Sciatic nerve (tissue), 2 donors: ENCODE data around the gene RAB13. TPM values are rescaled to one million over a fixed set of nuclear protein-coding genes. Genes with fewer than 3 reads are reported as not detected.
"Not testable (repeated sequence)": the region's sequence is repeated elsewhere in the genome, so short reads cannot be mapped to it uniquely, and the experiment has no call there.

Experiments used
- ATAC-seq: fragments of 200-7000 bp; cut with Tn5 transposase; one replicate; pipeline ENCODE4 v1.9.1; 2020; ENCODE audit warnings: mild to moderate bottlenecking, moderate library complexity
- DNase-seq: peaks from one replicate; pipeline ENCODE4 v3.0.0-alpha.2; 2020; ENCODE audit warnings: low spot score
- intact Hi-C: fragments of 100-400 bp; cut with DNase I; formaldehyde crosslinking; loops from one replicate; pipeline ENCODE4 v1.14.2; 2022
- total RNA-seq: library from RNA; stranded (reverse); fragmentation: NEBNext Ultra II Directional; extraction: Animal tissue kit (Norgen Biotek cat#: 25700); gene quantifications from one replicate; pipeline ENCODE4 v1.2.1, GENCODE V29; 2021
- donor health status: DM: no; HTN: no; CAD: no.
- donor health status: DM: no; HTN: no; CAD: no.

The RAB13 gene
- total RNA-seq, 1 donor from 2014 or later, result 90.1 TPM

DNA sequence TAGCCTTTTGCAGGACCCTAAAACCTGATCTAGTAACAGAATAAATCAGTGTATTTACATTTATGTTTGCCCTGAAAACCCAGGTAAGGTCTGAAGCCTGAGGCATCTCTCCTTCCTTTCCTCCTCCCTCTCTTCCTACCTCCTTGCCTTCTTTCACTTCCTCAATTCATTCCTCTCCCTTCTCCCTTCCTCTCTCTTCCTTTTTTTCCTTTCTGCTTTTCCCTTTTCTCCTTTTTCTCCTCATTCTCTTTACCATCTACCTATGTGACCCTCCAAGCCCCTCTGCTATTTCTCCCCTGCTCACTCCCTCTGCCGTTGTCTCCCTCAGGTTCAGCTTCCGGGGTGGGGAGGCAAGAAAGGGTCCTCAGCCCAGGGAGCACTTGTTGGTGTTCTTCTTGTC, 4.4 kb downstream of the RAB13 start:
- DNase-seq, ATAC-seq: not testable (repeated sequence)
- intact Hi-C loops, result loop anchor here (5.0 kb wide), 1 partner anchor 189 kb away; no protein-coding TSS in a partner anchor

- intact Hi-C loops, ATAC-seq, DNase-seq: not testable (repeated sequence)
Observed at GRCh38 chr1:153979091-153979490, 7.0 kb downstream of the RAB13 start.

DNA sequence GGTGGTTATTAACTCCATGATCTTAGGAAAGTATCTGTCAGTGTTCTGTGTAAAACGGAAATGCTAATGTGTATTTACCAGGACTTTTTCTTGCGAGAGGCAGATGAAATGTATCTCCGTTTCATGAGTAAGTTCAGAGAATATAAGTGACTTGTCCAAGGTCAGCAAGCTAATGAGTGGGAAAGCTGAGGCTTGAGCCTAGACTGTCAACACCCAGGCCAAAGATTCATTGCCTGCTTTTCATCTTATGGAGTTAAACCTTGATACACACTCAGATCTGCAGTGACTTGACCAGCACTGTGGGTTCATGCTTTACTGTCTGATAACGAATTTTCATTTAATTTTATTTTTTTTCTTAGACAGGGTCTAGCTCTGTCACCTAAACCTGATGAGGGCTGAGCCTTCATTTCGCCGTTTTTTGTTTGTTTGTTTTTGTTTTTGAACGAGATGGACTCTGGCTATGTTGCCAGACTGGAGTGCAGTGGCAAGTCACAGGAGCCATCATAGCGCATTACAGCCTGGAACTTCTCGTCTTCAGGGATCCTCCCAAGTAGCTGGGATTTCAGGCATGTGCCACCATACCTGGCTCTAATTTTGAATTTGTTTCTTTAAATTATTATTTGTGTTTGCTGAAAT, 7.7 kb downstream of the RAB13 start:
- intact Hi-C loops, result no loop called here
- DNase-seq, result no peak
- no peak for ATAC-seq

DNA sequence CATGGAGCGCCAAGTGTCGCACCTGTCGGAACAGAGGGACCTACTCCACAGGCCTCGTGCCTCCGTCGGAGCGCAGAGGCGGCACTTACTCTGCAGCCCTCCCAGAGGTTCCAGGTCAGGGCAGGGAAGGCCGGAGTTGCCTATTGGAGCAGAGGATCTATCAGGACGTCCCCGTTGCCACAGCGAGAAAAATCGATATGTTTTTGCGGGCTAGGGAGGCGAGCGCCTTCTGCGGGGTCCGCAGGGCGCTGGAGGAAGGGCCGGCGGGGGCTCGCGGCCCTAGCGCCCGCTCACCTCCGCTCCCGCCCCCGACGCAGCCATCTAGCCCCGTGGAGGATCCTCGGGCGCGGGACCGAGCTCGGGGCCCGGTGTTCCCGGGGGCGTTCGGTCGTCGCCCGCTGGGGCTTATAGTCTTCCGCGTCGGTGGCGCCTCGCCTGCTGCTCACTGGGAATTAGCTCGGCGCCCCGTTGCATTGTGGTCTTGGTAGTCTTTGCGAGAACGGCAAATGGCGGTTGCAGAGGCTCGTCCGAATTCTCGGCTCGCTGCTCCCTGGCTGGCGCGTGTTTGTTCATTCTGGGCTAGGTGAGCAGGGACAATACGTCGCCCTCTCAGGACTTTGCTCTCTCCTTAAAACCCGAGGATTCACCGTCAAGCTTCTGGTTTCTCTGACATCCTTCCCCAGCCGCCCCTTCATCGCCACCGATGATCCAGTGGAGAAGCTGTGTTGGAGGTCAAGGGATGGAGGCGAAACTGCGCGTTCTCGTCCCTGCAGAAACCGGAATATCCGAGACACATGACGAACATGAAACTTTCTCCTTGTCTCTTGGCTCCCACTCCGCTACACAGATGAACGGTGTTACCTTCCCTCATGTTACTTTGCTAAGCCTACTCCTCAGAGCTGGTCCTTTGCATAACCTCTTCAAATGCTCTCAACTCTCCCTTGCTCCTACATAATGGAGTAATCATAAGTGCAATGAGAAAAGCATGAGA, 8.6 kb downstream of the RAB13 start, which contains the start of gene JTB:
Gene JTB (minus strand): TSS at position 425 of the 991 bp plus-strand sequence. CDS start 422 bp downstream, at position 3.
- peak; percentile 93 for DNase-seq
- ATAC-seq, result peak; percentile 97
- intact Hi-C loops, result no loop called here

- DNase-seq (no peak), ATAC-seq (no peak)
- intact Hi-C loops, result no loop called here
Observed at GRCh38 chr1:153976819-153977249, 9.3 kb downstream of the RAB13 start.

GRCh38 chr1:153973525-153973924, 12.6 kb downstream of the RAB13 start:
- no peak for ATAC-seq
- DNase-seq, result no peak
- intact Hi-C loops, result no loop called here

- intact Hi-C loops, result no loop called here
- no peak for DNase-seq
Observed at GRCh38 chr1:153973071-153973470, 13.1 kb downstream of the RAB13 start.

DNA sequence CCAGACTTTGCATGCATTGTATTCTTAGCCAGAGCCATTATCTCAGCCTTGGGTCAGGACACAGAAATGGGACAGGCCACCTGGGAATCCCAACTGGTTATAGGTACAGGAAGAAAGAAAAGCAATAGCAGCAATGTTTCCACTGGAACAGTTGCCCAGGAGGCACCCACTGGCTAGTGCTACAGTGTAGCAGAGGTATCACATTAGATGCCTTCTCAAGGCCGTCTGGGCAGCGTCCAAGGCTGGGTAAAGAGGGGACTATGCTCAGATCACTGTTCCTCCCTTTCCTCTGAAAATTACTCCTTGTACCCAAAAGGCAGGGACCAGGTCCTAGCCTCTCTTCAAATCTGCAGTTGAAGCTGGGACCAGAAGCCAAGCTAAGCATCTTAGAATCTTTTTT, 15.8 kb downstream of the RAB13 start:
- intact Hi-C loops, result no loop called here
- no peak for ATAC-seq
- no peak for DNase-seq

More at GRCh38 chr1:153973071-153973470, 13.1 kb downstream of the RAB13 start:
- no peak for ATAC-seq

- intact Hi-C loops, result no loop called here
- DNase-seq (no peak), ATAC-seq (no peak)
Observed at GRCh38 chr1:153968972-153969371, 17.2 kb downstream of the RAB13 start.

DNA sequence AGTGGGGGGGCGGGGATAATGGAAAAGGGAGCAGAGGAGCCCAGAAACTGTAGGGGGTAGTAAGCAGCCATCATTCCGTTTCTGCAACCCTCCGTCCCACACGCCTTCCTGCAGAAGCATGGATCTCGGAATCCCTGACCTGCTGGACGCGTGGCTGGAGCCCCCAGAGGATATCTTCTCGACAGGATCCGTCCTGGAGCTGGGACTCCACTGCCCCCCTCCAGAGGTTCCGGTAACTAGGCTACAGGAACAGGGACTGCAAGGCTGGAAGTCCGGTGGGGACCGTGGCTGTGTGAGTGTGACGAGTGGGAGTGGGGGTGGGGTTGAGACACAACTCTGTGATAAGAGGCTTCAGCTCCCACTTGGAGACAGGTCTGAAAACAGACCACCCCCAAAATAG, 17.7 kb downstream of the RAB13 start:
- no peak for ATAC-seq
- no peak for DNase-seq
- intact Hi-C loops, result no loop called here

DNA sequence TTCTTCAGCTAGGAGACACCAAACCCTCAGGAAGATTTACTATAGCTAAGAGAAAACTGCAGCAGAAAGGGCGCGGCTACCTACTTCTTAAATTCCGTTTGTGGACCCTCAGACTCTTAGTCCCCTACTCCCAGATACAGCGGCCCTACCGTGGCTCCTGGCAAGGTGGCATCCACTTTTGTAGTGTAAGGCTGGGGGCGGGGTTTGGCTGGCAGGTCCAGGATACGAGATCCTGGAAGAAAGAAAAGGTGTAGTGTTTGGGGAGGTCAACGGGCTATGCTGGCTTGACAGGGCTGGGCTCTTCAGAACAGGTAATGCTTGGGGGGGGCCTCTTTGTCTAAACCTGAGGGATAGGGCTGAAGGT, 18.2 kb downstream of the RAB13 start:
- intact Hi-C loops, result no loop called here
- no peak for DNase-seq
- no peak for ATAC-seq

GRCh38 chr1:153967107-153967999, 18.8 kb downstream of the RAB13 start, which contains the start of gene CREB3L4:
Gene CREB3L4, plus strand, starts transcription at chr1:153967902. Its CDS starts 624 bp downstream, at chr1:153968526.
- intact Hi-C loops, result no loop called here
- DNase-seq, result peak; percentile 93
- ATAC-seq, result peak; percentile 93

- ATAC-seq, result no peak
- intact Hi-C loops, result no loop called here
- DNase-seq, result peak; percentile 68
Observed at GRCh38 chr1:153963850-153964331, 22.2 kb downstream of the RAB13 start.

DNA sequence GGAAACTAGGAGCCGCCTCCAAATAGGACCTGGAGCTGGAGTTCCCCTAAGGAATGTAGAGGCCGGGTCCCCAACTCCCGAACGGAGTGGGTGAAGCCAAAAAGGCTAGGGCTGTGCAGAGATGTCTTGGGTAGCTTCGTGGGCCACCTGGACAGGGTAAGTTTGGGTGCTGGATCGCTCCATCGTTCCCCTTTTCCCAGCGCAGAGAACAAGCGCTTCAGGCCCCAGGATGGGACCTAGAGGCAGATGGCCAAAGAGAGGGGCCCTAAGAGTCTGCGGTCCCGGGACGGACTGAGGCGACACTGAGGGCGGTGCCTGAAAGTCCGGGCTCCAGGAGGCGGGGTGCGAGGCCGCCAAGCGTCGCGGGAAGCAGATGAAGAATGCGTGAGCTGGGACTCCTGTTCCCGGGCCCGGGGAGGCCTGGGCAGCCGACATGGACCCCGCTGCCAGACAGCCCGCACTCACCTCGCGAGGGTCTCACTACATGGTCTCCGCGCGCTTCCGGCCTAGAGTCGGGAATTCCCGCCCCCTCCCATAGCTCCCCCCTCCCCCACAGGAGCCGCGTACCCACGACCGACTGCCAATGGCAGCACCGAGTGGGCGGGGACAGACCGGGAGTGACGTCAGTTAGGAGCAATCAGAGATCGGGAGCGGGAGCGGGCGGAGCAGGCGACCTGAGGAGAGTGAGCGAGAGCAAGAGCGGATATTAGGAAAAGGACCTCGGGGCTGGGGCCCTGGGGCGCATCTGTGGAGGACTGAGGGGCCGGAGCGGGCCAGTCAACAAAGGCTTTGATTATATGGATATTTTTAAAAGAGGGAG, 22.9 kb downstream of the RAB13 start, which contains the start of gene SLC39A1:
Gene SLC39A1 (minus strand): TSS at position 508 of the 820 bp plus-strand sequence. CDS start 822 bp downstream, outside the sequence.
- intact Hi-C loops, result no loop called here
- ATAC-seq (peak; percentile 90), DNase-seq (peak; percentile 100)

DNA sequence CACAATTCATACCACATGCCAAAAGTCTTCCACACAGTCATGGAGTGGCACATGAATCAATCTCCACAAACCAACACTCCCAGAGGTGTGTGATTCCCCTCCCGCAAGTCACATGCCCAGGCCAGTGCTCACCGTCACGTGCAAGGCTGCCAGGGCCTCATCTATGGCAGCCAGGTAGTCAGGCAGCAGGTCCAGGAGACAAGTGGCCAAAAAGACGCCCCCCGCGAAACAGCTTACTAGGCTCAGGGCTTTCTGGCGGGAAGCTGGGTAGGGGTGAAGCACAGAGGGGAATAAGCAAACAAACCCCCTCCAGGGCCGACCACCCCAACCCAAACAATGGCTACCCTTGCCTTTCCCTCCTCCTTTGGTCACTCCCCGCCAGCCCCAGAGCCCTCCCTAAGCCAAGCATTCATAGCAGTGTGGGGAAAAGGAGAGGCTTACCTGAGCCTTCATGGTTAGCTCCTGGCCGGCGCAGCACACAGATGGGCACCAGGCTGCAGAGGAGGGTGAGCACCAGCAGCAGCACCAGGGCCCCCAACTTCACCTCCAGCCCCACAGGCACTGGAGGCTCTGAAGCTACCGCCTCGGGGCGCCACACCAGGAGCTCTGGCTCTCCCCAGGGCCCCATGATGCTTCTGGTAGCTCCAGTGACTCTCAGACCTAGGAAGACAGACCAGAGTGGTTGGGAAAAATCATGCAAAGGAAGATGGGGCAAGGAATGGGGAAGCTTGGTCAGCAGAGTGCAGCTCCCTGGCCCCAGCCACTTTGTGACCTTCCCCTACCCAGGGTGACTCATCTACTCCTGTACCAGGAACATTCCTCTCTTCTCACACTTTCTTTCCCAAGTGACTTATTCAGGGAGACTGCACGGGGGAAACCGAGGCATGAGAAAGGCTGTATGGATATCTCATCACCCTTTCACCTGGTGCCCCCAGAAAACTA, 23.8 kb downstream of the RAB13 start:
- intact Hi-C loops, result no loop called here
- no peak for ATAC-seq
- no peak for DNase-seq

- DNase-seq, result no peak
- intact Hi-C loops, result no loop called here
- ATAC-seq, result no peak
Observed at GRCh38 chr1:153961421-153961820, 24.7 kb downstream of the RAB13 start.

DNA sequence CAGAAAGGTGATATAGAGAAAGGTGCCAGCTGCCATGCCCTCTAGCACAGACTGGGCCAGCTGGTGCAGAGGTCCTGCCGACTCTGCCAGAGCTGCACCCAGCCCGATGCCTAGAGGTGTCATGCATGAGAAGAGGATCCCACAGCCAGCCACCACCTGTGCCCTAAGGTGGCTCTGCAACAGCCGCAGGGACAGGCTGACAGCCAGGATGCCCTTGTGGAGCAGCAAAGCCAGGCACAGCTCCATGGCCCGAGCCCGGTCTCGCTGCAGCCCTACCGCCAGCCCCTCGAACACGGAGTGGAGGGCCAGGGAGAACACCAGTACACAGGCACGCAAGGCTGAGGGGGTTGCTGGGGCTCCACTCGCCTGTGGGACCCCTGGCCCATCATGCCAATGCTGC, 25.9 kb downstream of the RAB13 start:
- intact Hi-C loops, result no loop called here
- no peak for ATAC-seq
- no peak for DNase-seq
